Transverse colon (tissue), 4 donors: ENCODE data around the gene MPPED2.

Experiments
- CTCF ChIP-seq, 5 experiments: fragments of 200-600 bp in 3 of 5; fragments of 450-650 bp in 2 of 5; sonication (generic) in 3 of 5; IDR thresholded peaks; 1 replicate in 2 of 5; 2 replicates in 3 of 5; pipeline ENCODE4 v1.5.1; 2016 to 2017; ENCODE audit warnings: antibody characterized with exemption in 5 of 5, inconsistent platforms in 3 of 5, mild to moderate bottlenecking in 2 of 5, moderate library complexity in 1 of 5
- EP300 ChIP-seq: sonication (generic); formaldehyde crosslinking; IDR thresholded peaks from one replicate; pipeline ENCODE4 v1.6.1; 2017; ENCODE audit warnings: antibody characterized with exemption, low read depth
- POLR2A ChIP-seq: fragments of 450-650 bp; IDR thresholded peaks from one replicate; pipeline ENCODE4 v1.6.1; 2016; ENCODE audit warnings: antibody characterized with exemption, mild to moderate bottlenecking, moderate library complexity
- POLR2AphosphoS5 ChIP-seq, 3 donors: sonication (generic); formaldehyde crosslinking; IDR thresholded peaks; one replicate each; pipeline ENCODE4 v1.6.1; 2016; ENCODE audit warnings: antibody characterized with exemption in 3 of 3

GRCh38 chr11:30368394-30368793 is 217.8 kb downstream of the MPPED2 start:
- TF ChIP-seq POLR2A (no peak), POLR2AphosphoS5 (IDR thresholded peaks at IDR 0.05) (no peak), CTCF (IDR thresholded peaks at IDR 0.05) (no peak), EP300 (no peak)
